ENCODE results near the gene CNGA4.

- no peak for TF ChIP-seq EP300 (IDR thresholded peaks at IDR 0.05)
- TF ChIP-seq CTCF (IDR thresholded peaks at IDR 0.05) = no peak
- no peak for TF ChIP-seq POLR2AphosphoS5 (IDR thresholded peaks at IDR 0.05)
- no peak for TF ChIP-seq POLR2A (IDR thresholded peaks at IDR 0.05)
Observed at GRCh38 chr11:6270584-6271246, 31.8 kb downstream of the CNGA4 start.
